GM21367 (cell line): ENCODE data around the gene GPC2.
"Not testable (repeated sequence)": the region's sequence is repeated elsewhere in the genome, so short reads cannot be mapped to it uniquely, and the experiment has no call there.

Experiments used
- ATAC-seq: cut with Tn5 transposase; IDR thresholded peaks from one replicate; pipeline ENCODE4 v1.9.1; 2021; ENCODE audit not compliant: unreplicated experiment

GPC2 gene

DNA sequence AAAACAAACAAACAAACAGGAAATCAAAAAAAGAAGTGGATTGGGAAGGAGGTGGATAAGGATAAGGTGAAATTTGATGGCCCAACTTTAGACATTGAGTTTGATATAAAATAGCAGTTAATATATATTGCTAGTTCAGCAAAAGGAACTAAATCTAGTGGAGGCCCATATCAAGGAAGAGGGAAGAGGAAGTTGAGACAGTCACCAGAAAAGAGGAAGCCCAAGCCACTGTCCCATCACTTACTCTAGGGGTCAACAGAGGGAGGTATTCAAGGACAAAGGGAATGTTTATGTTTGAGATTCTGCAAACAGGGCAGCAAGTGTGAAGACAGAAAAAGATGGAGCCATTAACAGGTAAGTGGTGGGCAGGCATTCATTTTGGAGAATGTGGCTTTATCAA lies 24.8 kb downstream of the GPC2 start:
- no peak for ATAC-seq

DNA sequence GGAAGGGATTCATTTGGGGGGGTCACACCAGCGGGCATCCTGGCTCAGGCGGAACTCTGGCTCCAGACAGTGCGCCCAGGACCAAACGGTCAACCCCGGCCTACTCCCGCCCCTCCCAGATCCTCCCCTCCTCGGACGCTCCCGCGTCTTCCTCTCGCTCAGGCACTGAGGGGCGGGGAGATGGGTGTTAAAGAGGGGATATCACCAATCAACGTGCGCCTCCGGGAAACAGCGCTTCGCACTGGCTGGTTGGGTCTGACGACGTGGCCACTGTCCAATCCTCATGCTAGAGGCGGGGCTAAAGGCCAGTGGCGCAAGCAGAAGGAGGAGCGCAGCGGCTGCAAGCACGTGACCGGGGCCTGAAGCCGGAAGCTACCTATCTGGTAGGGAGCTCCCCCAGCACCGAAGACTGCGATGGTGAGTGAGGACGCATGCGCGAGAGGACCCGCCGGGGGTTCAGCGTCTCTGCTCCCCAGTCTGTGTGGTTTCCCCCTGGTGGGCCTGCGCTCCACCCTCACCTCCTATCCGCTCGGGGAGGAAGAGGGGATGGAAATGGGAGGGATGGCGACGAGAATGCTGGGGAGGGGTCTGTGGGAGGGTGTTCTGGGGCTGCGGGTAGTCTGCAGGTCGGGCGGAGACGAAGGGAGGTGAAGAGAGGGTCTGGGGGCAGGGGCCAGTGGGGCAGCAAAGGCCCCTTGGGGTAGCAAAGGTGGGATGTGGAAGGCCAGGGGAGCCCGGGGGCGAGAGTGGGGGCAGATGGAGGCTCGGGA lies 28.4 kb downstream of the GPC2 start, which contains the start of gene LAMTOR4:
TSS of gene LAMTOR4 (plus strand) at position 360 of the 770 bp plus-strand sequence. CDS start at position 415, 55 bp downstream.
- ATAC-seq, result peak; percentile 96

GRCh38 chr7:100148225-100148558 lies 29.0 kb downstream of the GPC2 start:
- no peak for ATAC-seq

GRCh38 chr7:100147278-100147677 lies 29.9 kb downstream of the GPC2 start:
- ATAC-seq, result no peak

- not testable (repeated sequence) for ATAC-seq
These were observed 30.8 kb downstream of the GPC2 start for GRCh38 chr7:100146350-100146749.

DNA sequence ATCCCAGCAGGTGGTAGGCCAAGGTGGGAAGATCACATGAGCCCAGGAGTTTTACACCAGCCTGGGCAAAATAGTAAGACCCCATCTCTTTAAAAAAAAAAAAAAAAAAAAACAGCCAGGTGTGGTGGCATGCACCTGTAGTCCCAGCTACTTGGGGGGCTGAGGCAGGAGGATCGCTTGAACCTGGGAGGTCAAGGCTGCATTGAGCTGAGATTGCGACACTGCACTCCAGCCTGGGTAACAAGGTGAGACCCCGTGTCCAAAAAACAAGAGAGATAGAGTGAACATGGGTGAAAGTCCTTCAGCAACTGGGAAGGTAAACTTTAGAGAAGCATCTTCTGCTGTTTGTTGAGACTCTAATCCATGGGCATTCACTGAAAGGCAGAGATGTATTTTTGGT lies 34.7 kb downstream of the GPC2 start:
- no peak for ATAC-seq

- no peak for ATAC-seq
These were observed 35.6 kb downstream of the GPC2 start for GRCh38 chr7:100141555-100141949.

DNA sequence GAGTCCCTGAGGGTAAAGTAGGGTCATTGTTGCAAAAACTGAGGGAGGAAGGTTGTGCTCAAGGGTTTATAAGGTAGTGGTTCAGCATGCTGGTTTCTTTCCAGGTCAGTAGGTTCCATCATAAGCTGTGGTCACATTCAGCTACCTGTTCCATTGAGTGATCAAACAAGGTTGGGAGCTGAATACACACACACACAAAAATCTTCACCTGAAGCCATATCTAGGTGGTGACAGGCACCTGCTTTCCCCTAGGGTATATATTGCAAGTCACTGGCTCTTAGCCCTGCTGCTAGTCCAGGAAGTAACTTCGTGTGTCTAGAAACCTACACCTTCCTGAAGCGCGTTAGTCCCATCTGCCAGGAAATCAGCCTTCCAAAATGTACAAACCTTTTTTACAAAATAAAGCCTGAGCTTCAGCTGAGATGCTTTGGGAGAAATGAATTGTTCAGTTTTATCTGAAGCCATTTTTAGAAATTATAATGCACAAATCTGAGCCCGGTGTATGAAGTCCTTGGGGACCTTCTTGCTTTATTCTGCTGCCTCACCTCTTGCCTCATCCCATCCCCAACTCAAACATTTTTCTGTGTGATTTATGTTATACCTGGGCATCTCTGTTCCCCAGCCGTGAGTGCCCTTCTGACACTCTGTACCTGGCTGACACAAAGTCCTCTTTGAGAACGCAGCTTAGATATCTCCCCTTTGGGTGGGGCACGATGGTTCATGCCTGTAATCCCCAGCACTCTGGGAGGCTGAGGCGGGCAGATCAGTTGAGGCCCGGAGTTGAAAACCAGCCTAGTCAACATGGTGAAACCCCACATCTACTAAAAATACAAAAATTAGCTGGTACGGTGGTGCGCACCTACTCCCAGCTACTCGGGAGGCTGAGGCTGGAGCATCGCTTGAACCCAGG lies 39.1 kb downstream of the GPC2 start:
- no peak for ATAC-seq

DNA sequence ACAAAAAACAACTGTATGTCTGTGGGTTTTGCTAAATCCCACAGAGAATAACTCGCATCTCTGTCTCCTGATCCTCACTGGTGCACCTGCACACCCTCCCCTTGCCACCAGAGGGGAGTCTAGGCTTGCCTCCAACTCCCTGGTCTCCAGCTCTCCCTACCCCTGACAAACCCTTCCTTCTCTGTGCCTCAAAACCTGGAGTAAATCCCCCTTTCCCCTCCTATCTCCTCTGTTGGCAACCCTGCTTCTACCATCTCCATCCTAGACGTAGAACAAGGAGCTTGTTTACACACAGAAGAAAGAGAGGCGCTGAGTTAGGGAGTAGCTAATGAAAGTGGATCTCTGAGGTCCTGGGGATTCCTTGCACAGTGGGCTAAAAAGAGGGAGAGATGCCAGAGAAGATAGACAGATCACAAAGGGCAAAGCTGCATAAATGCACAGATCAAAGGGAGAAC lies 44.5 kb downstream of the GPC2 start:
- ATAC-seq, result no peak

- no peak for ATAC-seq
These were observed 45.1 kb downstream of the GPC2 start for GRCh38 chr7:100132126-100132525.

GRCh38 chr7:100130608-100131453 lies 46.4 kb downstream of the GPC2 start:
- no peak for ATAC-seq

DNA sequence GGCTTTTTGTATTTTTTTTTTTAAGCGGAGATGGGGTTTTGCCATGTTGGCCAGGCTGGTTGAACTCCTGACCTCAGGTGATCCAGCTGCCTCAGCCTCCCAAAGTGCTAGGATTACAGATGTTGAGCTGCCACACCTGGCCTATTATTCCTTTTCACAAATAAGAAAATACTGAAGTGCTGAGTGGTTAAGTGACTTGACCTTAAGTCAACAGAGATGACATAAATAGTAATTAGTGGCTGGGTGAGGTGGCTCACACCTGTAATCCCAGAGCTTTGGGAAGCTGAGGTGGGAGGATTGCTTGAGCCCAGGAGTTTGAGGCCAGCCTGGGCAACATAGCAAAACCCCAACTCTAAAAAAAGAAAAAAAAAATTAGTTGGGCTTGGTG lies 47.0 kb downstream of the GPC2 start:
- ATAC-seq, result not testable (repeated sequence)

DNA sequence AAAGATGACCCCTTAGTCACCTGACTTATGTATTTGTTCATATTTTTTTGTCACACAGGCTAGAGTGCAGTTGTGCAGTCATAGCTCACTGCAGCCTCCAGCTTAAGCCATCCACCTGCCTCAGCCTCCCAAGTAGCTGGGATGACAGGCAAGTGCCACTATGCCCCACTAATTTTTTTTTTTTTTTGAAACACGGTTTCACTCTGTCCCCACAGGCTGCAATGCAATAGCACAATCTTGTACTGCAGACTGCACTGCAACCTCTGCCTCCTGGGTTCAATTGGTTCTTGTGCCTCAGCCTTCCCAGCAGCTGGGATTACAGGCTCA lies 48.6 kb downstream of the GPC2 start:
- no peak for ATAC-seq

DNA sequence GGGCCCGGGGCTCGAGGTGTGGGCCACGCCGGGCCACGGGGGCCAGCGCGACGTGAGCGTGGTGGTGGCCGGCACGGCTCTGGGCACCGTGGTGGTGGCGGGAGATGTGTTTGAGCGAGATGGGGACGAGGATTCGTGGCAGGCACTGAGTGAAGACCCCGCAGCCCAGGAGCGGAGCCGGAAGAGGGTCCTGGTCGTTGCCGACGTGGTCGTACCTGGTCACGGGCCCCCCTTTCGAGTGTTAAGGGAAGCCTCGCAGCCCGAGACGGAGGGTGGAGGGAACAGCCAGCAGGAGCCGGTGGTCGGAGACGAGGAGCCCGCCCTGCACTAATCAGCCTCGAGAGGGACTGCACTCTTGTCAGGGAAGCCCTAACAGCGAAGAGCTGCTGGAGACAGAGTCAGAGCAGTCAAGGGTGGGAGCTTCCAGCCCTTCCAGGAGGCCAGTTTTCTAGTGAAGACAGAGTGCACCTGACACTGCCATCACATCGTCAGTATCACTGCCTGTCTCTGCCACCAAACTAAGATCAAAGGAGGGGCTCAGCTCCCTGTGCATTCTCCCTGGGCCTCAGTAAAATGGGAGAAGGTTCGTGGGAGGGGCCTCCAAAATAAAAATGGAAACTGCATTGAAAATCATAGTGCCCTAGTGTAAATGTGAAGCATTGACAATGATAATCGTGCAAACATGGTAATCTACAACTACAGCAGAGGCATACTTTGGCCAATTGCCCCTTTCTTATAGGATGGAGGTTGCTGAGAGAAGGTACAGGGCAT lies 49.1 kb downstream of the GPC2 start:
- no peak for ATAC-seq

GRCh38 chr7:100126931-100127865 lies 50.0 kb downstream of the GPC2 start, which contains the start of gene MBLAC1:
Gene MBLAC1 (plus strand): TSS chr7:100126967. CDS start chr7:100127396, 429 bp downstream.
- peak; percentile 48 for ATAC-seq

- peak; percentile 37 for ATAC-seq
These were observed 50.8 kb downstream of the GPC2 start for GRCh38 chr7:100126239-100126930.

- ATAC-seq, result no peak
These were observed 52.6 kb downstream of the GPC2 start for GRCh38 chr7:100124301-100125230.

- ATAC-seq, result no peak
These were observed 54.6 kb downstream of the GPC2 start for GRCh38 chr7:100122568-100122967.
